HEK293 (cell line): ENCODE data around the gene DYTN.

Experiments
- CTCF ChIA-PET: fragments of 350-600 bp; formaldehyde crosslinking; extraction: SDS; loops from one replicate; lab custom pipeline; 2021; ENCODE audit warnings: antibody characterized with exemption; lab: Yijun Ruan, JAX
- POLR2A ChIA-PET: fragments of 300-600 bp; formaldehyde crosslinking; extraction: SDS; loops from one replicate; lab custom pipeline; 2020; ENCODE audit warnings: antibody characterized with exemption, inconsistent platforms; lab: Yijun Ruan, JAX
- H3K27ac ChIP-seq: fragments of 200-500 bp; sonication (Bioruptor generic); 2 replicates; pipeline ENCODE4 v1.5.1; 2014; ENCODE audit warnings: low read depth, low read length, control low read depth, inconsistent platforms; ENCODE audit errors: extremely low read depth
- H3K36me3 ChIP-seq, 2 experiments: fragments of 200-500 bp in 1 of 2; sonication (Bioruptor generic) in 1 of 2; 1 replicate in 1 of 2; 2 replicates in 1 of 2; pipeline ENCODE4 v1.5.1; 2014 to 2017; ENCODE audit warnings: inconsistent platforms in 2 of 2, low read length in 2 of 2; ENCODE audit not compliant: control insufficient read depth in 2 of 2, insufficient read depth in 1 of 2
- H3K4me1 ChIP-seq: fragments of 200-500 bp; sonication (Bioruptor generic); 2 replicates; pipeline ENCODE4 v1.5.1; 2014; ENCODE audit warnings: mild to moderate bottlenecking, low read length, inconsistent platforms; ENCODE audit not compliant: control insufficient read depth, insufficient read depth
- H3K4me3 ChIP-seq: 2 replicates; pipeline ENCODE4 v1.5.1; 2011; ENCODE audit warnings: low read depth, mild to moderate bottlenecking, control low read depth, low read length, moderate library complexity
- H3K9me3 ChIP-seq: fragments of 200-500 bp; sonication (Bioruptor generic); 2 replicates; pipeline ENCODE4 v1.5.1; 2014; ENCODE audit warnings: low read depth, low read length, inconsistent platforms; ENCODE audit not compliant: control insufficient read depth, insufficient read depth
- BCL11B ChIP-seq: fragments of 450-650 bp; formaldehyde crosslinking; IDR thresholded peaks from 2 replicates; pipeline ENCODE4 v1.5.1; 2016; ENCODE audit warnings: low read depth, missing biosample characterization, missing genetic modification characterization
- GLIS1 ChIP-seq: fragments of 450-650 bp; formaldehyde crosslinking; IDR thresholded peaks from 2 replicates; pipeline ENCODE4 v1.5.1; 2016; ENCODE audit warnings: missing biosample characterization, missing genetic modification characterization
- MYNN ChIP-seq: fragments of 450-650 bp; formaldehyde crosslinking; IDR thresholded peaks from 2 replicates; pipeline ENCODE4 v1.5.1; 2016; ENCODE audit warnings: missing biosample characterization, missing genetic modification characterization, borderline replicate concordance
- PRDM4 ChIP-seq: fragments of 450-650 bp; formaldehyde crosslinking; IDR thresholded peaks from 2 replicates; pipeline ENCODE4 v1.5.1; 2017; ENCODE audit warnings: missing biosample characterization, missing genetic modification characterization
- REPIN1 ChIP-seq: fragments of 450-650 bp; formaldehyde crosslinking; IDR thresholded peaks from 2 replicates; pipeline ENCODE4 v1.5.1; 2017; ENCODE audit warnings: missing biosample characterization, missing genetic modification characterization, low read depth
- TCF7L2 ChIP-seq: IDR thresholded peaks from 2 replicates; pipeline ENCODE4 v1.6.1; 2011; ENCODE audit warnings: low read depth, mild to moderate bottlenecking, inconsistent platforms, low read length, moderate library complexity, borderline replicate concordance
- YY2 ChIP-seq: fragments of 450-650 bp; formaldehyde crosslinking; IDR thresholded peaks from 2 replicates; pipeline ENCODE4 v1.5.1; 2016; ENCODE audit warnings: missing biosample characterization, missing genetic modification characterization
- ZFP3 ChIP-seq: fragments of 450-650 bp; formaldehyde crosslinking; IDR thresholded peaks from 2 replicates; pipeline ENCODE4 v1.5.1; 2016; ENCODE audit warnings: low read depth, missing biosample characterization, missing genetic modification characterization
- ZNF155 ChIP-seq: fragments of 450-650 bp; formaldehyde crosslinking; IDR thresholded peaks from 2 replicates; pipeline ENCODE4 v1.5.1; 2016; ENCODE audit warnings: missing biosample characterization, missing genetic modification characterization
- ZNF19 ChIP-seq: fragments of 450-650 bp; formaldehyde crosslinking; IDR thresholded peaks from 2 replicates; pipeline ENCODE4; 2016; ENCODE audit warnings: missing biosample characterization, missing genetic modification characterization, low read depth
- ZNF2 ChIP-seq: fragments of 450-650 bp; formaldehyde crosslinking; IDR thresholded peaks from 2 replicates; pipeline ENCODE4 v1.5.1; 2016; ENCODE audit warnings: missing biosample characterization, missing genetic modification characterization
- ZNF239 ChIP-seq: fragments of 450-650 bp; formaldehyde crosslinking; IDR thresholded peaks from 2 replicates; pipeline ENCODE4 v1.5.1; 2016; ENCODE audit warnings: missing biosample characterization, missing genetic modification characterization
- ZNF24 ChIP-seq: fragments of 450-650 bp; formaldehyde crosslinking; IDR thresholded peaks from 2 replicates; pipeline ENCODE4 v1.5.1; 2016; ENCODE audit warnings: missing biosample characterization, missing genetic modification characterization
- ZNF311 ChIP-seq: fragments of 450-650 bp; formaldehyde crosslinking; IDR thresholded peaks from 2 replicates; pipeline ENCODE4 v1.5.1; 2017; ENCODE audit warnings: missing biosample characterization, missing genetic modification characterization, borderline replicate concordance
- ZNF335 ChIP-seq: fragments of 450-650 bp; formaldehyde crosslinking; conservative IDR thresholded peaks from 2 replicates; pipeline ENCODE4 v1.5.1; 2016; ENCODE audit warnings: missing biosample characterization, missing genetic modification characterization
- ZNF354C ChIP-seq: fragments of 450-650 bp; formaldehyde crosslinking; IDR thresholded peaks from 2 replicates; pipeline ENCODE4 v1.5.1; 2016; ENCODE audit warnings: missing biosample characterization, missing genetic modification characterization, low read depth, borderline replicate concordance
- ZNF555 ChIP-seq: fragments of 450-650 bp; formaldehyde crosslinking; conservative IDR thresholded peaks from 2 replicates; pipeline ENCODE4 v1.5.1; 2017; ENCODE audit warnings: missing biosample characterization, mild to moderate bottlenecking, missing genetic modification characterization, inconsistent platforms
- ZNF629 ChIP-seq: fragments of 450-650 bp; formaldehyde crosslinking; IDR thresholded peaks from 2 replicates; pipeline ENCODE4 v1.5.1; 2017; ENCODE audit warnings: missing biosample characterization, missing genetic modification characterization
- ZNF658 ChIP-seq: fragments of 450-650 bp; formaldehyde crosslinking; IDR thresholded peaks from 2 replicates; pipeline ENCODE4; 2016; ENCODE audit warnings: missing biosample characterization, missing genetic modification characterization
- ZNF677 ChIP-seq: fragments of 450-650 bp; IDR thresholded peaks from 2 replicates; pipeline ENCODE4 v1.5.0; 2018; ENCODE audit warnings: missing biosample characterization, mild to moderate bottlenecking, missing genetic modification characterization, moderate library complexity
- ZSCAN30 ChIP-seq: fragments of 450-650 bp; IDR thresholded peaks from 2 replicates; pipeline ENCODE4 v1.5.1; 2018; ENCODE audit warnings: missing biosample characterization, mild to moderate bottlenecking, missing genetic modification characterization, moderate library complexity
- TF ChIP-seq, protein P1 (sequence below): fragments of 450-650 bp; formaldehyde crosslinking; IDR thresholded peaks from 2 replicates; pipeline ENCODE4 v1.5.0; 2017; ENCODE audit warnings: missing biosample characterization, missing genetic modification characterization, borderline replicate concordance
- TF ChIP-seq, protein P2 (sequence below): fragments of 450-650 bp; formaldehyde crosslinking; IDR thresholded peaks from 2 replicates; pipeline ENCODE4 v1.5.1; 2017; ENCODE audit warnings: missing biosample characterization, missing genetic modification characterization
- TF ChIP-seq, protein P3 (sequence below): fragments of 450-650 bp; formaldehyde crosslinking; IDR thresholded peaks from 2 replicates; pipeline ENCODE4 v1.5.1; 2016; ENCODE audit warnings: missing biosample characterization, missing genetic modification characterization
- TF ChIP-seq, protein P4 (sequence below): sonication (generic); formaldehyde crosslinking; IDR thresholded peaks from 2 replicates; pipeline ENCODE4 v1.8.1; 2022; ENCODE audit warnings: mild to moderate bottlenecking, moderate library complexity, missing genetic modification reagents

The DYTN gene

DNA sequence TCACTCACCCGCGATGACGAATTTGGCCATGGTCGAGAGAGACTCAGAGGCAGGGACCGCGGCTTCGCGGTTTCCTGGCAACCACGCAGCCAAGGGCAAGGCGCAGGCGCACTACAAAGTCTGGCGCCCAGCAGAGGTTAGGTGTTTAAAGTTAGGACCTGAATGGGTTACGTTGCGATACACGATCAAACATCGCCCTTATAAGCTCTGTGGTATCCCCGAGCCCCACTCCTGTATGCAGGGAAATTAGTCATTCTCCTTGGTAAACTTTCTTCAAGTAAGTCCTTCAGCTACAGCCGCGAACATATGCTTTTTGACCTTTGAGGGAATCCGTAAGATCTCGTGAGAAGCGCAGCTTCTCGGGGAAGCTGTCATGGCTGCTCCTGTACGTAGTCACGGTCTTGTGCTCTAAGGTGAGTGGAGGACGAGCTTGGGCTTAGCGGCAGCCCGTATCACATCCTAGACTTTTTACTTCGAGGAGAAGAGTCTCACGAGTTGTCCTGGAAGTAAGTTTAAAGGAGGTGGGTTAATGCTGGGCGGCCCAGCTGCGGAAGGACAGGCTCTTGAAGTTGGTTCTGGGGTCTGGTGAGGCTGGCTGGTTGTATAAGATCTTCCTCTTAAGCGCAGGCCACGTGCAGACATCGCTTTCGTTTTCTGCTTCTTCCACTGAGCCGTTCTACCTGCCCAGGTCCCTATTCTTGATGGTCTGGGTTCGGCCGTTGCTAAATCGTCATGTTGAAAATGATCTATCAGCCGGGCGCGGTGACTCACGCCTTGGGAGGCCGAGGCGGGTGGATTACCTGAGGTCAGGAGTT, 47.3 kb upstream of the DYTN start, which contains the start of the genes FASTKD2 and MDH1B:
FASTKD2 (plus strand) TSS at position 365 of the 815 bp plus-strand sequence. CDS start 1,088 bp downstream, outside the sequence.
MDH1B (minus strand) TSS at position 87 of the 815 bp plus-strand sequence; CDS start at position 30, 57 bp downstream.
- ChIA-PET POLR2A (interaction anchor here (0.6 to 0.7 kb wide), 2 partner anchors 8 to 307 kb away, joined by 5 to 6 read pairs; no protein-coding TSS in a partner anchor), CTCF (interaction anchor here (0.6 to 2.3 kb wide), 4 partner anchors 16 to 860 kb away, joined by 3 to 10 read pairs (median 4); partner anchors contain the start of gene METTL21A)
- Histone ChIP-seq H3K36me3 (peaks cover 0 to 30% of the 10 kb centered on the region in 2 experiments), H3K9me3 (no peaks in the 10 kb centered on the region), H3K4me3 (peak within 1 kb of the TSS; percentile 92), H3K4me1 (no peaks in the 10 kb centered on the region), H3K27ac (peak within 1 kb of the TSS; percentile 26; the same call in 1 of the 2 replicates)
- TF ChIP-seq ZNF629 (tag by site-specific recombination) (peak; percentile 37; the same call in 1 of the 2 replicates), ZNF239 (no peak), ZFP3 (tag by site-specific recombination) (no peak), PRDM4 (tag by site-specific recombination) (no peak), YY2 (peak; percentile 92), ZNF2 (0 out of 2 replicates have a peak, but pooled peaks have one; percentile 13), BCL11B (tag by site-specific recombination) (no peak), ZNF354C (tag by site-specific recombination) (no peak), ZNF335 (tag by site-specific recombination) (peak; percentile 95), ZNF555 (tag by site-specific recombination) (no peak), ZNF311 (tag by site-specific recombination) (no peak), REPIN1 (tag by site-specific recombination) (no peak), ZNF677 (tag by site-specific recombination) (no peak), ZNF24 (tag by site-specific recombination) (no peak), GLIS1 (tag by site-specific recombination) (peak; percentile 50), MYNN (tag by site-specific recombination) (no peak), TCF7L2 (no peak), ZNF658 (no peak), ZNF19 (tag by site-specific recombination) (no peak), ZNF155 (tag by site-specific recombination) (no peak), ZSCAN30 (tag by site-specific recombination) (no peak; the same call in 1 of the 2 replicates)
- TF ChIP-seq, protein P1, sequence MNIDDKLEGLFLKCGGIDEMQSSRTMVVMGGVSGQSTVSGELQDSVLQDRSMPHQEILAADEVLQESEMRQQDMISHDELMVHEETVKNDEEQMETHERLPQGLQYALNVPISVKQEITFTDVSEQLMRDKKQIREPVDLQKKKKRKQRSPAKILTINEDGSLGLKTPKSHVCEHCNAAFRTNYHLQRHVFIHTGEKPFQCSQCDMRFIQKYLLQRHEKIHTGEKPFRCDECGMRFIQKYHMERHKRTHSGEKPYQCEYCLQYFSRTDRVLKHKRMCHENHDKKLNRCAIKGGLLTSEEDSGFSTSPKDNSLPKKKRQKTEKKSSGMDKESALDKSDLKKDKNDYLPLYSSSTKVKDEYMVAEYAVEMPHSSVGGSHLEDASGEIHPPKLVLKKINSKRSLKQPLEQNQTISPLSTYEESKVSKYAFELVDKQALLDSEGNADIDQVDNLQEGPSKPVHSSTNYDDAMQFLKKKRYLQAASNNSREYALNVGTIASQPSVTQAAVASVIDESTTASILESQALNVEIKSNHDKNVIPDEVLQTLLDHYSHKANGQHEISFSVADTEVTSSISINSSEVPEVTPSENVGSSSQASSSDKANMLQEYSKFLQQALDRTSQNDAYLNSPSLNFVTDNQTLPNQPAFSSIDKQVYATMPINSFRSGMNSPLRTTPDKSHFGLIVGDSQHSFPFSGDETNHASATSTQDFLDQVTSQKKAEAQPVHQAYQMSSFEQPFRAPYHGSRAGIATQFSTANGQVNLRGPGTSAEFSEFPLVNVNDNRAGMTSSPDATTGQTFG (tag by site-specific recombination) = no peak
- TF ChIP-seq, protein P2, sequence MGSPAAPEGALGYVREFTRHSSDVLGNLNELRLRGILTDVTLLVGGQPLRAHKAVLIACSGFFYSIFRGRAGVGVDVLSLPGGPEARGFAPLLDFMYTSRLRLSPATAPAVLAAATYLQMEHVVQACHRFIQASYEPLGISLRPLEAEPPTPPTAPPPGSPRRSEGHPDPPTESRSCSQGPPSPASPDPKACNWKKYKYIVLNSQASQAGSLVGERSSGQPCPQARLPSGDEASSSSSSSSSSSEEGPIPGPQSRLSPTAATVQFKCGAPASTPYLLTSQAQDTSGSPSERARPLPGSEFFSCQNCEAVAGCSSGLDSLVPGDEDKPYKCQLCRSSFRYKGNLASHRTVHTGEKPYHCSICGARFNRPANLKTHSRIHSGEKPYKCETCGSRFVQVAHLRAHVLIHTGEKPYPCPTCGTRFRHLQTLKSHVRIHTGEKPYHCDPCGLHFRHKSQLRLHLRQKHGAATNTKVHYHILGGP (tag by site-specific recombination) = no peak
- TF ChIP-seq, protein P3, sequence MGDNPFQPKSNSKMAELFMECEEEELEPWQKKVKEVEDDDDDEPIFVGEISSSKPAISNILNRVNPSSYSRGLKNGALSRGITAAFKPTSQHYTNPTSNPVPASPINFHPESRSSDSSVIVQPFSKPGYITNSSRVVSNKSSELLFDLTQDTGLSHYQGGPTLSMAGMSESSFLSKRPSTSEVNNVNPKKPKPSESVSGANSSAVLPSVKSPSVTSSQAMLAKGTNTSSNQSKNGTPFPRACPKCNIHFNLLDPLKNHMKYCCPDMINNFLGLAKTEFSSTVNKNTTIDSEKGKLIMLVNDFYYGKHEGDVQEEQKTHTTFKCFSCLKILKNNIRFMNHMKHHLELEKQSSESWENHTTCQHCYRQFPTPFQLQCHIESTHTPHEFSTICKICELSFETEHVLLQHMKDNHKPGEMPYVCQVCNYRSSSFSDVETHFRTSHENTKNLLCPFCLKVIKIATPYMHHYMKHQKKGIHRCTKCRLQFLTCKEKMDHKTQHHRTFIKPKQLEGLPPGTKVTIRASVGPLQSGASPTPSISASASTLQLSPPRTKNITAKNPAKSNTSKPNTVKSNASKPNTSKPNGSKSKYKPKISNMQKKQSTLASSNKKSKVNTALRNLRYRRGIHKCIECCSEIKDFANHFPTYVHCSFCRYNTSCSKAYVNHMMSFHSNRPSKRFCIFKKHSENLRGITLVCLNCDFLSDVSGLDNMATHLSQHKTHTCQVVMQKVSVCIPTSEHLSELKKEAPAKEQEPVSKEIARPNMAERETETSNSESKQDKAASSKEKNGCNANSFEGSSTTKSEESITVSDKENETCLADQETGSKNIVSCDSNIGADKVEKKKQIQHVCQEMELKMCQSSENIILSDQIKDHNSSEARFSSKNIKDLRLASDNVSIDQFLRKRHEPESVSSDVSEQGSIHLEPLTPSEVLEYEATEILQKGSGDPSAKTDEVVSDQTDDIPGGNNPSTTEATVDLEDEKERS (tag by site-specific recombination) = no peak
- TF ChIP-seq, protein P4, sequence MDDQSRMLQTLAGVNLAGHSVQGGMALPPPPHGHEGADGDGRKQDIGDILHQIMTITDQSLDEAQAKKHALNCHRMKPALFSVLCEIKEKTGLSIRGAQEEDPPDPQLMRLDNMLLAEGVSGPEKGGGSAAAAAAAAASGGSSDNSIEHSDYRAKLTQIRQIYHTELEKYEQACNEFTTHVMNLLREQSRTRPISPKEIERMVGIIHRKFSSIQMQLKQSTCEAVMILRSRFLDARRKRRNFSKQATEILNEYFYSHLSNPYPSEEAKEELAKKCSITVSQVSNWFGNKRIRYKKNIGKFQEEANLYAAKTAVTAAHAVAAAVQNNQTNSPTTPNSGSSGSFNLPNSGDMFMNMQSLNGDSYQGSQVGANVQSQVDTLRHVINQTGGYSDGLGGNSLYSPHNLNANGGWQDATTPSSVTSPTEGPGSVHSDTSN (CRISPR knock-in tag) = no peak
